ENCODE measurements around the gene SFSWAP. TPM values are rescaled to one million over a fixed set of nuclear protein-coding genes. Genes with fewer than 3 reads are reported as not detected.

Gene SFSWAP
- total RNA-seq, 1 donor from 2014 or later = 46.9 TPM

DNA sequence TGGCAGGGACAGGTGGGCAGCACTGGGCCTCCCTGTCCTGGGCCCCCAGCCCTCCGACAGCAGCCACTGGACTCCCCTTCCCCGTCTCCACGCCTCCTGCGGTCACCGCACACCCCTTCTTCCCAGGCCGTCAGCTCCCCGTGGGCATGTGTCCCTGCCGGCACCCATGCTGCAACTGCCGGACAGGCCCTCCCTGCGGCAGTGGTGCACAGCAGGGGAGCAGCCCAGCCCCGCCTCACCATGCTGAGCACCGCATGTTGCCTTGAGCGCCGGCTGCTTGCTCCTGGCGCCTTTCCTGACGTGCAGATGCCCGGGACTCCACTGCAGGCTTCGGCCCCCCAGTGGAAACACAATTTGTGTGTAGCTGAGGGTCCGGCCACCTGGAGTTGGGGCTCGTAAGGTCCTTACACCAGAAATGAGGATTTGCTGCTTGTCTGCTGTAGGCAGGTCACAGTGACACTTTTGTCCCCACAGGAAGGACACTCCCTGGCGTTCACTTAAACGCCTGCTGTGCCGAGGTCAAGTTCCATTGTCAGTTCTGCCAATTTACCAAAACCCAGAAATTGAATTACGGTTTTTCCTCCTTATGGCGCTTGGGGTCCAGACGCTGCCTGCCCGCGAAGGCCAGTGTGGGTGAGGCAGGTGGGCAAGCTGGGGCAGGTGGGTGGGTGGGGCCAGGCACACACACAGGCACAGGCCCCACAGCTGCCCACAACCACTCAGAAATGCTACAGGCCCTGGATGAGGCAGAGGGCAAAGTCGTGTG is 89.1 kb downstream of the SFSWAP start:
- intact Hi-C loops (cut with DNase I) = no loop called here
- H3K4me3 ChIP-seq = no peak overlapping the region
- peaks cover 13% of the 10 kb centered on the region for H3K4me1 ChIP-seq
- no peak for DNase-seq
- H3K27ac ChIP-seq = no peak overlapping the region
- H3K27me3 ChIP-seq (ENCODE audit: low read depth) = no peaks in the 10 kb centered on the region
- TF ChIP-seq, protein P1, sequence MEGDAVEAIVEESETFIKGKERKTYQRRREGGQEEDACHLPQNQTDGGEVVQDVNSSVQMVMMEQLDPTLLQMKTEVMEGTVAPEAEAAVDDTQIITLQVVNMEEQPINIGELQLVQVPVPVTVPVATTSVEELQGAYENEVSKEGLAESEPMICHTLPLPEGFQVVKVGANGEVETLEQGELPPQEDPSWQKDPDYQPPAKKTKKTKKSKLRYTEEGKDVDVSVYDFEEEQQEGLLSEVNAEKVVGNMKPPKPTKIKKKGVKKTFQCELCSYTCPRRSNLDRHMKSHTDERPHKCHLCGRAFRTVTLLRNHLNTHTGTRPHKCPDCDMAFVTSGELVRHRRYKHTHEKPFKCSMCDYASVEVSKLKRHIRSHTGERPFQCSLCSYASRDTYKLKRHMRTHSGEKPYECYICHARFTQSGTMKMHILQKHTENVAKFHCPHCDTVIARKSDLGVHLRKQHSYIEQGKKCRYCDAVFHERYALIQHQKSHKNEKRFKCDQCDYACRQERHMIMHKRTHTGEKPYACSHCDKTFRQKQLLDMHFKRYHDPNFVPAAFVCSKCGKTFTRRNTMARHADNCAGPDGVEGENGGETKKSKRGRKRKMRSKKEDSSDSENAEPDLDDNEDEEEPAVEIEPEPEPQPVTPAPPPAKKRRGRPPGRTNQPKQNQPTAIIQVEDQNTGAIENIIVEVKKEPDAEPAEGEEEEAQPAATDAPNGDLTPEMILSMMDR (IDR thresholded peaks at IDR 0.05) = no peak
- ATAC-seq = no peak
- H3K9me3 ChIP-seq = no peaks in the 10 kb centered on the region
- peaks cover 58% of the 10 kb centered on the region for H3K36me3 ChIP-seq

DNA sequence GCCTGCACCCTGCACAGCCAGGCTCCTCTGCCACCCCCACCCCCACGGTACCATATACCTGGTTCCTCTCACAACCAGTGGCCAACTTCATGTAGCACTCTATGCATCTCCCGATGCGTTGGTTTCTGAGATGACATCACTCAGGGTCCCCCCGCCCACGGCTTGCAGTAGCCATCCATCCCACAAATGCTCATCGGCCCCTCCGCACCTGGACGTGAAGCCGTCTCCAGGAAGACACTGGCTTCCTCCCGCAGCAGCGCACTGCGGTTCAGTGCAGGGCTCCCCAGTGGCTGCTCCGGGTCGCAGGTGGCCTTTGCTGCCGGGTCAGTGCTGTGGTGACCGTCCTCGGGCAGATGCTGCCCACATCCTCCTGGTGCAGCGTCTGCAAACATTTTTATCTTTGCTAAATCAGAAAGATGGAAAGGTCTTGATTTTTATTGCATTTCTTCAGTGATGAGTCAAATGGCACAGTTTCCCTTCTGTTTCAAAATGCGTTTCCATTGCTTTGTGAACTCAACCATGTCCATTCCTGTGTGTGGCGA is 89.8 kb downstream of the SFSWAP start:
- Histone ChIP-seq H3K36me3 (peaks cover 53% of the 10 kb centered on the region), H3K4me1 (peaks cover 9% of the 10 kb centered on the region), H3K27me3 (ENCODE audit: low read depth) (no peaks in the 10 kb centered on the region), H3K4me3 (no peak overlapping the region), H3K9me3 (no peaks in the 10 kb centered on the region), H3K27ac (no peak overlapping the region)
- TF ChIP-seq, protein P1 (IDR thresholded peaks at IDR 0.05) = no peak
- DNase-seq = no peak
- ATAC-seq = no peak
- intact Hi-C loops (cut with DNase I) = no loop called here

DNA sequence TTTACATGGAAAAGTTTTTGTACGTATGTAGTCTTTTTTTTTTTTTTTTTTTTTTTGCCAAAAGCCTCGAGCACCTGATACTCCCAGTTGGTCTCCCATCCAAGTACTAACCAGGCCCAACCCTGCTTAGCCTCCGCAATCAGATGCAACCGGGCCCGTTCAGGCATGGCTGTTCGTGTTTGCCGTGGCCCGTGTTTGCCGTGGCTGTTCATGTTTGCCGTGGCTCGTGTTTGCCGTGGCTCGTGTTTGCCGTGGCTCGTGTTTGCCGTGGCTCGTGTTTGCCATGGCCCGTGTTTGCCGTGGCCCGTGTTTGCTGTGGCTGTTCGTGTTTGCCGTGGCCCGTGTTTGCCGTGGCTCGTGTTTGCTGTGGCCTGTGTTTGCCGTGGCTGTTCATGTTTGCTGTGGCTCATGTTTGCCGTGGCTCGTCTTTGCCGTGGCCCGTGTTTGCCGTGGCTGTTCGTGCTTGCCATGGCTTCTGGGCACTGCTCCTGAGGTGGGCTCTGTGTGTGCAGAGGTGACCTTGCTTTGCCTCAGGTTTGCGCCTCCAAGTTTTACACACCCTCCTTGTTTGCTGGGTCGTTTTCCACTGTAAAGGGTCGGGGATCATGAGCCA is 90.5 kb downstream of the SFSWAP start:
- Histone ChIP-seq H3K36me3 (peaks cover 53% of the 10 kb centered on the region), H3K9me3 (no peaks in the 10 kb centered on the region), H3K27me3 (ENCODE audit: low read depth) (no peaks in the 10 kb centered on the region), H3K27ac (no peak overlapping the region), H3K4me1 (peaks cover 9% of the 10 kb centered on the region), H3K4me3 (no peak overlapping the region)
- no peak for DNase-seq
- intact Hi-C loops (cut with DNase I) = no loop called here
- TF ChIP-seq, protein P1 (IDR thresholded peaks at IDR 0.05) = no peak
- no peak for ATAC-seq

DNA sequence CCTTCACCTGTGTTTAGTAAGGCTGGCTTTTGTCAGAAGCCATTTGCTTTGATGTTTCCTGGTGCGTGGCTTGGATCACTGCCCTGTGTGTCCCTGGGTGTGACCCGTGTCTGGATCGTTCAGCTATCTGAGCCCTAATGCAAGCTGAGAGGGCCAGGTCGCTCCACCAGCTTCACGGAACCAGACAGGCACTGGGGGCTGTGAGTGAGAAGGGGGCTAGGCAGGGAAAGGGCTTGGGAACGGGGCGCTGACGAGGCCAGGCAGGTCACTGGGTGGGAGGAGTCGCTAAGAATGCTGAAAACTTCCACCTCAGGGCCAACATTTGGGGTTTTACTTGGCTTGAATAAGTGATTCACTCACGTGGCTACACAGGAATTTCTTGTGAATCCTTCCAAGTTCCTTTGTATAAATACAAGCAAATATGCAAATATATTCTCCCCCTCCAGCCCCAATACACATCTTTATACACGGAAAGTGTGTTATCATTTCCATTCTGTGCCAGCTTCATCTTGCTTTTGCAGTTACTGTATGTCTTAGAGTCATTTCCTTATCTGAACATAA is 93.2 kb downstream of the SFSWAP start:
- intact Hi-C loops (cut with DNase I) = no loop called here
- Histone ChIP-seq H3K4me3 (no peak overlapping the region), H3K9me3 (no peaks in the 10 kb centered on the region), H3K36me3 (peaks cover 33% of the 10 kb centered on the region), H3K4me1 (peaks cover 9% of the 10 kb centered on the region), H3K27me3 (ENCODE audit: low read depth) (no peaks in the 10 kb centered on the region), H3K27ac (peak overlapping the region; percentile 13)
- TF ChIP-seq, protein P1 (IDR thresholded peaks at IDR 0.05) = no peak
- no peak for DNase-seq
- peak; percentile 24 to 38 for ATAC-seq

DNA sequence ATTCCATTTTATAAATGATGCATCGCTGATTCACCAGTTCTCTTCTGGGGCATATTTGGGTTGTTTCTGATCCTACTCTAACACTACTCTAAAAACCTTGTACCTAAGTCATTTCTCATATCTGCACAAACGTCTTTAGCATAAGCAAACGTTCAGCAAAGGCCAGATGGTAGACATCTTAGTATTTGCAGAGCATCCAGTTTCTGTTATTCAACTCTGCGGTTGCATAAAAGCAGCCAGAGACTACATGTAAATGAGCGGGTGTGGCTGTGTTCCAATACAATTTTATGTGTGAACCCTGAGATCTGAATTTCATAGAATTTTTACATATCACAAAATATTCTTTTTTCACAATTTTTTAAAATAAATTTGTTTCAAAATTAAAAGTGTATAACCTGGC is 94.5 kb downstream of the SFSWAP start:
- TF ChIP-seq, protein P1 (IDR thresholded peaks at IDR 0.05) = no peak
- Histone ChIP-seq H3K4me1 (peaks cover 9% of the 10 kb centered on the region), H3K4me3 (no peak overlapping the region), H3K9me3 (no peaks in the 10 kb centered on the region), H3K27ac (no peak overlapping the region), H3K36me3 (peaks cover 19% of the 10 kb centered on the region), H3K27me3 (ENCODE audit: low read depth) (no peaks in the 10 kb centered on the region)
- DNase-seq (no peak), ATAC-seq (no peak)
- intact Hi-C loops (cut with DNase I) = no loop called here
